Femur (tissue), 1 donor: ENCODE results near the gene ATF2.

ENCODE experiments used
- DNase-seq: peaks from one replicate; pipeline ENCODE4 v3.0.0-alpha.2; 2017

ATF2 gene, protein sequence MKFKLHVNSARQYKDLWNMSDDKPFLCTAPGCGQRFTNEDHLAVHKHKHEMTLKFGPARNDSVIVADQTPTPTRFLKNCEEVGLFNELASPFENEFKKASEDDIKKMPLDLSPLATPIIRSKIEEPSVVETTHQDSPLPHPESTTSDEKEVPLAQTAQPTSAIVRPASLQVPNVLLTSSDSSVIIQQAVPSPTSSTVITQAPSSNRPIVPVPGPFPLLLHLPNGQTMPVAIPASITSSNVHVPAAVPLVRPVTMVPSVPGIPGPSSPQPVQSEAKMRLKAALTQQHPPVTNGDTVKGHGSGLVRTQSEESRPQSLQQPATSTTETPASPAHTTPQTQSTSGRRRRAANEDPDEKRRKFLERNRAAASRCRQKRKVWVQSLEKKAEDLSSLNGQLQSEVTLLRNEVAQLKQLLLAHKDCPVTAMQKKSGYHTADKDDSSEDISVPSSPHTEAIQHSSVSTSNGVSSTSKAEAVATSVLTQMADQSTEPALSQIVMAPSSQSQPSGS

DNA sequence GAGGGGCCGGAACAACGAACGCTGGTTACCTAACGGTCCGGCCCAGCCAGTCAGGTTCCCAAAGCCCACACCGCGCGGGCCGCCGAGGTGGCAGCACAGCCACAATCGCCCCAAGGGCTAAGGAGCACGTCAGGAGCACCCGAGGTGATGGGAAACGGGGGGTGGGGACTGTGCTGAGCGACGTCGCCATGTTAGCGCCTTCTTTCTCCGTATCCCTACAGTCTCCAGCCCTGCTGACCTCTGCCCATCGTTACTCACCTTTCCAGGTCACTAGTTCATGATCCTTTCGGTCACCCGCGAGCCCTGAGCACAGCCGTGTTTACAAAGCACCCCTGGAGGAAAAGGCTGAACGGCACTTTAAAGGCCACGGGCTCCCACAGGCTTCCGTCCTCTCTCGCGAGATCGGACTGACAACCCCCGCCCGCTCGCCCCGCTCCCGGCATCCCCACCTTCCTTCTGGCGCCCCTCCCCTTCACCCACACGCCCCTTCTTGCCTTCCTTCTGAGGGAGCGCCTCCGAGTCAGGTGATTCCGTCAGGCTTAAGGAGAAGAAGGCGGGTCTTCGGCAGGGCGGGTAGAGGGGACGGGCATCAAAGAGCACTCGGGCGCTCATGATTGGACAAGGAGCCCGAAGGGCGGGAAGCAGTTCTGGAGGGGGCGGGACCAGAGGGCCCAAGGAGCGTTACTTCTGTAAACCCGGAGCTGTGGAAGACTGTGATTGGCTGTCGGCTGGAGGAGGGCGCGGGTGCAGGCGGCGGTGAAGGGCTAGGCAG is at the start of gene ATF2:
TSS of gene ATF2 (minus strand) at position 412 of the 772 bp plus-strand sequence. CDS start 31,760 bp downstream, outside the sequence.
- DNase-seq, result peak; percentile 99

DNA sequence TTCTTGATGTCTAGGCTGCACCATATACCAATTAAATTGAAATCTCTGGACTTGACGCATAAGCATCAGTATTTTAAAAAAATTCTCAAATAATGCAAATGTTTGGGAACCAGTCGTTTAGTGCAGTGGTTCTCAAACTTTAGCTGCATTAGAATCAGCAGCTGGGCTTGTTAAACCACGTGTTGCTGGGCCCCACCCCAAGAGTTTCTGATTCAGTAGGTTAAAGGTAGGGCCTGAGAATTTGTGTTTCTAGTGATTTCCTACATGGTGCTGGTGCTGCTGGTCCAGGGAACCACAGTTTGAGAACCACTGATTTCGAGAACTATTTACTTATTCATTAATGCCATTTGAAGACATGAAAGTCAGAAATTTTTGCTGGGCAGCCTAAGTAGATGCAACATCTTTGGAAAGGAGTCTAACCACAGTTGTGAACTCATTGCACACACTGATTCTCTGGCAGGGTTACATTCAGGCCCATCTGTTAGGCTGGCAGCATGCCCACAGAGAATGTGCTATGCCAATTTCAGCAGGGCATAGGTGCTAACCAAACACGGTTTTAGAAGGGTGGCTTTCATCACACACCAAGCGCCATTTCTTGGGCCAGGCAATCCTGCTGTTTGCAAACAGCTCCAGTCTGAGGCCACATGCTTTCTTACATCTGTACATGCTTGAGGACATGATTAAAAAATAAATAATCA is 39.9 kb upstream of the ATF2 start:
- peak; percentile 44 for DNase-seq

DNA sequence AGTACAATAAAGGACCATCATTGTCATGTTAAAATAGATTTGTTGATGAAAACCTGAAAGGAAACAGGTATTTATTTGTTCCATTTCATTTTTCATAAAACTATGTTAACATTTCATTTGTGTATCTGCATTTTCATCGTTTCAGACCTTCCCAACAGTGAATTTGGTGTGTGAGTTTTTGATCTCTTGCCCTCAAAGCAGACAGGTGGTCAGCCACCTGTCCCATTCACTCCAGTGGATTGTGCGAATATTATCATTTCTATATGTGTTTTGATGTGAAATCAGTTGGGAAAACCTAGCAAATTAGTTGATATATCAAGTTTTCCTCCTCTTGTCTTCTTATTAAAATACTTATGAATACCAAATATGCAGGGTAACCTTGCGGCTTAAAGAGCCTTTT is 38.9 kb upstream of the ATF2 start:
- no peak for DNase-seq

DNA sequence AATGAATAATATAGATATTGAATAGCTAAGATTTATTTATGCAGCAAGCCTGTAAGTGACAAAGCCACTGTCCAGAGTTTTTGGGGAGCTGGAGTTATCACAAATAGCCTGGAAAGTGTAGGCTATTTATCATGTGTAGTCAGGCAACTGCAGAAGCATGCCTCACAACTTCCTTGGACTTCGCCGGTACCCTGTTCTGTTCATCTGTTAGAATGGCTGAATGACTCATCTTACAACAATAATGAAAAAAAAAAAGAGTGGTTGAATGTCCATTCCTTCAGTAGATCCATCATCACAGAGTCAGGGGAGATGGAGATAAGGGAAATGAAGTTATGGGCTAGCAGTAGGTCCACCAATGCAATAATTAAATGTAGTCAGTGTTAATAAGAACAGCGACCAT is 37.5 kb upstream of the ATF2 start:
- DNase-seq, result no peak

DNA sequence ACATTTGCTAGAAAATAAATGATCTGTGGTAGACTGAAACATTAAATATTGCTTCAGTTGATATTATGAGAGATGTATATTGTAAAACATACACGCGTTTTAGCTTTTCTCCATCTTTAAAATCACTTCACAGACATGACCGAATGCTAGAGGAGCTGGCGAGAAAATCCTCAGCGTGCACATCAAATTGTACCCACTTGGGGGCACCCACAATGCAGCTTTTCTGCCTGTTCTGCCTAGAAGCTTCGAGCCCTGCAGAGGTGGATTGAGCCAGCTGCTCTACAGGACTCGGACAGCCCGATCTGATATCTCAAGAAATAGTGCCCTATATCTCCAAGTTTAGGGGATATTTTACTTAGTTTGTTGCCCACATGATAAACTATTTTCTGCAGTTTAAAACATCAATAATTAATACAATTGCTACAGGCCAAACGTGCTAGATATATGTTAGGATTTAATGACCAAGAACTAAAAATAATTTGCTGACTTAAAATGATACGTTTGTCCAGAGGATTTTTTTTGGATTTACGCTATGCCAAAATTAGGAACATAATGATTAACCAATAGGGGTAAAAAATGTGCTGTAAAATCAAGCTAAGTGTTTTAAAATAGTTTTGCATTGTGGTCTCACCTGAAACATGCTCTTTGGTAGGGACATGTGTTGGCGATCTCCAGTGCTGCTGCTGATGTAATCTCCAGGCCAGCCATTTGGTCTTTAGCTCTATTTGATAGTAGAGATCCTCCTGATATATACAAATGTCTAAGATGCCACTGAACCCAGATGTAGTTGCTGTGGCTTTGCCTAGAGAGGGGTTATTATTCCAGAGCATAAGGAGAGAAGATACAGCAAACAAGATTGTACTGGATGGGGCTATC is 35.9 kb upstream of the ATF2 start:
- DNase-seq, result peak; percentile 44

DNA sequence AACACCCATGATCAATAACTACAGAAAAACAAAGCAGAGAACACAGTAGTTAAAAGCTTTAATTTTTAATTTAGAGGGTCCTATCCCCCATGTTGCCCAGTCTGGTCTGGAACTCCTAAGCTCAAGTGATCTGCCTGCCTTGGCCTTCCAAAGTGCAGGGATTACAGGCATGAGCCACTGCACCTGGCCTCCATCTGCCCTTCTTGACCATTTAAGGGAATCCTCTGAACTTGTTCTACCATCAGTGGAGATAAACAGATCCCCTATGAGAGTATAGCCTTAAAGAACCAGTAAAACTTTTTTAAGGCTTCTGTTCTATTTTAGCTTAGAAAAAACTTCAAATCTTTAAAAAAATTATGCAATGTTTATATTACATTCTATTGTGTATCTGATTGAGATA is 27.0 kb upstream of the ATF2 start:
- no peak for DNase-seq

DNA sequence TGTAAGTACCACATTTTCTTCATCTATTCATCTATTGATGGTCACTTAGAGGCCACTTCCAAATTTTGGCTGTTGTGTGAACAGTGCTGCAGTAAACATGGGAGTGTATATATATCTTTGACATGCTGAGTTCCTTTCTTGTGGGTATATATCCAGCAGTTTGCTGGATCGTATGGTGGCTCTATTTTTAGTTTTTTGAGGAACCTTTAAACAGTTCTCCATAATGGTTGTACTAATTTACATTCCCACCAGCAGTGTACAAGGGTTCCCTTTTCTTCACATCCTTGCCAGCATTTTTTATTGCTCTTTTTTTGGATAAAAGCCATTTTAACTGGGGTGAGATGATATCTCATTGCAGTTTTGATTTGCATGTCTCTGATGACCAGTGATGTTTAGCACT is 20.8 kb upstream of the ATF2 start:
- DNase-seq, result no peak

DNA sequence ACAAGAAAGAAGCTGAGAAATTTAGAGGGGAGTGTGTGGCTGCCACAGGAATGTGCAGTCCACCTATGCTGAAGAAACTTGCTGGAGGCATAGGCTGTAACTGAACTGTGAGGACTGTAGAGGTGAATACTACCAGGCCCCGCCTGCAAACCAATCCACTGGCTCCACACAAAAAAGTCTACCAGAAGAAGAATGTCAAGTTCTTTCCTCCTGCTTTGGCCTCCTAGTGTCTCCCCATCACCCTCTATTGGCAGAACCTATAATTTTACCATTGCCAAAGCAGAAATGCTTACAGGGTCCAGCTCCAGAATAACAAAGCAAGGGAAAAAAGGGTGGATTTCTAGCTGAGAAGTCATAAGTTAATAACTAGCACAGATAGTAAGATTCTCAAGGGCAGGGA is 19.4 kb upstream of the ATF2 start:
- no peak for DNase-seq

DNA sequence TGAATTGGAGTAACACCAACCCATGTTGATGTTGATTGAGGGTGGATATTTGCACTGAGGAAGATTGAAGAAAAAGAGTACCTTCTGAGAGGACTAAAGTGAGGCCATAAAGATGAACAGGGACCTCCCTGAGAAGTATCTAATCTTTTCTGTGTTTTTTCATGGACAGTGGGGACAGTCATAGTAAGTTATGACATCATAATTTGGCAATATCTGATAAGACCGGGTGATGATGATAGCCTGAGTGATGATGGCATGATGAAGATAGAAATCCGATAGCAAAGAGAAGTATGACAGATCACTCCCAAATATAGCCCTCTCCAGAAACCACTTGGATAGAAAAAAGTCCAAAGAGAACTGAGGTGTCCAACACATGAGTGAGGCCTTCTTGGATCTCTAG is 15.7 kb upstream of the ATF2 start:
- DNase-seq, result no peak

DNA sequence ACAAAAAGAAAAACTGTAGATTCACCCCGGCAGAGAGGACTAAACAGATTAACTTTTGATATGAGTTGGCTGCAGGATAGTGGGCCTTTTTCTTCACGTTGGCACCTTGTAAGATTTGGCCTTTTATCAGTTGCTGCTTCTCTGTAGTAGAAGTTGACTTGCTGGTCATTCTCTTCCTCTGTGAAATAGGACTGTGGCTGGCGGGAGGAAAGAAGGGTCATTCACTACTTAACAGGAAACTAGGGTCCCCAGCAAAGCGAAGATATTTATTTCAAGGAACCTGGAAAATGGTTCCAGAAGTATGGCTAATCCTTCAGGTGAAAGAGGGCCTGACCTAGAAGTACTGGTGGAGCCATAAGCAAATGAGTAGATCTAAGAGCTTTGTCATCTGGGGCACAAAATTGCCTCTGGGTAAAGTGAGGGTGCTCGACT is 13.9 kb upstream of the ATF2 start:
- DNase-seq, result no peak

DNA sequence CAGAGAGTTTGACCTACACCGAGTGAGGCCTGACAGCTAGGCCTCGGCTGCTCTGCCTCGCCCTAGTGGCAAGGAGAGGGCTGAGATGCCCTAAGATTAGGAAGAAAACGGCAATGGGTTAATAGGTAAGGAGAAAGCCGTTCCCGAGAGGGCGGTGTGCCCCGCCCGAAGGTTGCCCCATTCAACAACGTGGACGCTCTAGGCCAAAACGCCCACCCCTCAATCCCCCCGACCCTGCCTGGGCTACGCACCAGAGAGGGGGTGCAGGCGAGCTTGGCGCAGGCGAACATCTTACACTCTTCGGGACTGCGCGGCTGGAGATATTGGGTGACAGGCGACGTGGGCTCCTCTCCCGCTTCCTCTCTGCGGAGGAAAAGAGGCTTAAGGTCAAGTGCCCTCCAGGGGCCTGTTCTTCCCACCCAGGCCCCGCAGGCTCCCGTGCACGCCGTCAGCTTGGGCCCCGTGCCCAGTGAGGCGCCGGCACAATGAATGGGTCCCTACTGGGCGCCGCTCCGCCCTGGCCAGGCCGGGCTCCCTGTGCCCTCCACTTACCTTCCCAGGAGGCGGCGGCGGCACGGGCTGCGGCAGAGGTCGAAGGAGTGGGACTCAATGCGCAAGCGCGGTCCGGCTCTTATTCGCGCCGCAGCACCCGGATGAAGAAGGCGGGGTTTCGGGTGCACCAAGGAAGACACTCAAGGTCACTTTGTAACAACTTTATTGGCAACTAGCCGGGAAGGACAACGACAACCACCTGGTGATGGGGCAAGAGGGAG is 13.3 kb upstream of the ATF2 start, which contains the start of gene ATP5MC3:
TSS of gene ATP5MC3 (minus strand) at position 607 of the 773 bp plus-strand sequence. CDS start at position 290, 317 bp downstream.
- peak; percentile 94 for DNase-seq

DNA sequence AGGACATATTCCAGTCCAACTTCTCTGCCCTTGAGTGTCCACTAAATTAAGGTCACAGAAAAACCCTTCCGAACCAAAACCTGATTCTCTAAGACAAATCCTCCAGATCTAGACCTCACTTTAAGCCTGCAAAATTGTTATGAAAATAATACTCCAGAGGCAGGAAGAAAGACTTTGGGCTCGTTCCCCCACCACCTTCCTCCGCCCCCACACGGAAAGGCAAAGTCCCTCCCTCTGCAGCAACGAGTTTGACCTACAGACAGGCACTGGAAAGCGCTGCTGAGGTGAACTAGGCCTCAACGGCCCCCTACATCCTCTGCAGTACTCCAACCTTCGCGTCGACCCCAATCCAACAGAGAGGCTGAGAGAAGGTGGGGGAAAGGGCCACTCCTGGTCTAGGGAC is 12.7 kb upstream of the ATF2 start:
- DNase-seq, result peak; percentile 59

DNA sequence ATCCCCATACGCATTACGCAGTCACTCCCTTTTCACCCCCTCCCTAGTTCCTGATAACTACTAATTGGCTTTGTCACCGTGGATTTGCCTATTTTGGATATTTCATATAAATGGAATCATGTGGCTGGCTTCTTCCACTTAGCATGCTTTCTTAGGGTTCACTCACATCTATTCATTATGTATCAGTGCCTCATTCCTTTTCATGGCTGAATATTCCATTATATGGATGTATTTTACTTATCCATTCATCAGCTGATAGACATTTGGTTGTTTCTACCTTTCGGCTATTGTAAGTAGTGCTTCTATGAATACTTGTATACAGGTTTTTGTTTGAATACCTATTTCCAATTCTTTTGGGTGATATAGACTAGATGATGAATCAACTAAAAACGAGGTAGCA is 8.6 kb upstream of the ATF2 start:
- DNase-seq, result no peak

DNA sequence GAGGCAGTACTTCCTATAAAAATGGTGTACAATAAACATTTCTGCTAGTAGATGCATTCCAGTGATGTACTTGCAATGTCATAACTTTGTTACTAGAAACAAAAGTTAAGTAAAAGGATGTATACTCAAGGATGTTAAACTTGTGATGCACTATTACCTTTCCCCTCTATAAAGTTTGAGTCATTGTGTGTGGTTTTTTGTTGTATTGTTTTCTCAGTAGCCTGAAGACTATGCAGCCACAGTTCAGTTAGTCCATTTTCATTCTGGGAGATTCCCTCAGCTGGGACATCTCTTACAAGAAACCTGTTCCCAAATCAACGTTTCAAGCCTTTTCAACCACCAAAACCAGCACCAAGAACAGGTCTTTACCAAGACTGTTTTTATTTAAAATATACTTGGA is 7.9 kb upstream of the ATF2 start:
- no peak for DNase-seq

DNA sequence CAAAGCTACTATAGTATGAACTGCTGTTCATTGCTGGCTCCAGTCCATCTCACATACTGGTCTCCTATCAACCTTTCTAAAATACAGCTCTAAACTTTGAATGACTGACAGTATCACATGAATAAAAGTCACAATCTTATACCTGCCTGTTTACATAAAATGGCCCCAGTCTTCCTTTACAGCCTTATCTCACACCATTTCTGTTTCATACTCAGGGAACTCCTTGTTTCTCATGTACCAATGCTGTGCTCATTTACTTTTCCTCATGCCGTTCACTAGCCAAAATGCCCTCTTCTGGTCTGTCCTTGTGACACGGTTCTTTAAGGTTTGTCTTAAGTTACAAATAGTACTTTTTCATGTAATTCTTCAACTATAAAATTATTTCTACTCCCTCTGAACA is 7.3 kb upstream of the ATF2 start:
- DNase-seq, result no peak

DNA sequence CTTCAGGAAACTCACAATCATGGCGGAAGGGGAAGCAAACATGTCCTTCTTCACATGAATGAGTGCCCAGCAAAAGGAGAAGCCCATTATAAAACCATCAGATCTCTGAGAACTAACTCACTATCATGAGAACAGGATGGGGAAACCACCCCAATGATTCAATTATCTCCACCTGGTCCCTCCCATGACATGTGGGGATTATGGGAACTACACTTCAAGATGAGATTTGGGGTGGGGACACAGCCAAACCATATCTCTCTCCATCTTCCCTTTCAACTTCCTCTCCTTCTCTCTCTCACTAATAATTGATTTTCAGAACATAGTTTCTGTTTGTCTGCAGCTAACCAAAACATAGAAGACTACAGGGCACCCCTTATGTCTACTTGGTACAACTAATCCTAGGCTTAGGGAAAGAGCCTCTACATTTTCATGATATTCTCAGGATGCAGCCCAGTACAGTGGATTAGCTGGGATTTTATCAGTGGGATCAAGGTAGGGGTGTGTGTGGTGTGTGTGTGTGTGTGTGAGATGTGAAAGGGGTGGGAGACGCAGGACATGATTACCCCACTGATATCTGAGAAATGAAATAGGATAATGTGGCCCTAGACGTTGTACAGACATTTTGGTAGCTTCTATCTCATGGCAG is 2.8 kb upstream of the ATF2 start:
- DNase-seq, result no peak

DNA sequence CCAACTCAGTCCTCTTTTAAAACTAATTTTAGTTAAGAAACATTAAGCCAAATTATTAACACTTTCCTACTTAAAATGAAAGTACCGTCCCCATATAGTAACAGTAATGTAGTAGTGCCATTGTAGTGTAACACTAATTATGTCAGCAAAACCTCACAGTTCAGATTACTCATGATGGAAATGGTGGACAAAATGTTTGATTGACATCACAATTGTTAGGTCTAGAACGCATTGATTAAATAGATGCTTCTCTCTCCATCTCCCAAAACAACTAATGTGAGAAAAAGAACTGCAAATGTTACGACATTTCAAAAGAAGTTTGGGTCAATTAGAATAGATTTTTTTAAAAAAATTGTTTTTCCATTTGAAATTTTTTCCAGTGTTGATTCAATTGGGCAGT is 1.2 kb upstream of the ATF2 start:
- no peak for DNase-seq

DNA sequence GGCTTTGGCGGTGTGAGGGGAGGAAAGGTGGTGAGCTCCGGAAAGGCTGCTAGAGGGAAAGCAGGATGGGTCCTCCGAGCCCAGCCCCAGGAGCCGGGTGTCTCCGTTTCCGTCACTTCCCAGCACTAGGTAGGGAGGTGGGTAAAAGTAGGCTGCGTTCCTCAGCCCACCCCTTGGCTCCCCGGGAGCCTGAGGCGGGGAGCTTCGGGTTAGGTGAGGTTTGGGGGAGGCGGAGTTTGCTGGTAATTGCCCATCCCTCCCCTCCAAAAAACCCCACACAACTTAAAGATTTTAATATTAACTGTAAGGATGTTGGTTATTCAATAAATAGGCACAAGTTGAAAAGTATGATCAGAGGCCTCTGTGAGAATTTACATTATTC is 552 bp upstream of the ATF2 start:
- no peak for DNase-seq

DNA sequence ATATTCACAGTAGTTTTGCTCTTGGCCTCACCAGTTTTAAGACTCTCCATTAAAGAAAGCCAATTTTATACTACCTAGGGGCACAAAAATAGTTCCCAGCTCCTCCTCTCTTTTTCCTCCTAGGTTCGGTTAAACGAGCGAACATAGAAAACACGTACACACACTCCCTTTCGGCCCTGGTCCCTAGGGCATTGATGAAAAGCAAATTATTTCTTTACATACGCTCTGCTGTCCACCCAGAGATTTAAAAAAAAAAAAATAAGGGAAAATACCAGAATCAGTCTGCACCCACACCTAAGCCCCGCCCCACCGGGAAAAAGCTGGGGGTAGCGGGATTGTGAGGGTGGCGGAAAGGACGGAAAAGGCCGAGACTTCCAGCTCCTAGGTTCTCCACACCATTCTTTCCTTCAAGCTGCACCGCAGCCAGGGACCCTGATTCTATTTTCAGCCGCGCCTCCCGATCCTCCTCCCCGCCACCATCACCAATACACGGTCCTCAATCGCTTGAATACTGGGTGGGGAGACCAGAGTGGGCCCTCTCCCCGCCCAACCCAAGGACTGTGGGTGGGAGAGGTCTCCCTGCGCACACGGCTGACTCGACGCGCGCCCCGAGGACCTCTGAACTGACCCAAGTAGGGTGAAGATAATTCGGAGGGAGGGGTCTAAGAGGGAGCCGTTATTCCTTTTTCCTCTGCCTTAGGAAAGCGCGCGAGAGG is 769 bp downstream of the ATF2 start:
- DNase-seq, result peak; percentile 57

DNA sequence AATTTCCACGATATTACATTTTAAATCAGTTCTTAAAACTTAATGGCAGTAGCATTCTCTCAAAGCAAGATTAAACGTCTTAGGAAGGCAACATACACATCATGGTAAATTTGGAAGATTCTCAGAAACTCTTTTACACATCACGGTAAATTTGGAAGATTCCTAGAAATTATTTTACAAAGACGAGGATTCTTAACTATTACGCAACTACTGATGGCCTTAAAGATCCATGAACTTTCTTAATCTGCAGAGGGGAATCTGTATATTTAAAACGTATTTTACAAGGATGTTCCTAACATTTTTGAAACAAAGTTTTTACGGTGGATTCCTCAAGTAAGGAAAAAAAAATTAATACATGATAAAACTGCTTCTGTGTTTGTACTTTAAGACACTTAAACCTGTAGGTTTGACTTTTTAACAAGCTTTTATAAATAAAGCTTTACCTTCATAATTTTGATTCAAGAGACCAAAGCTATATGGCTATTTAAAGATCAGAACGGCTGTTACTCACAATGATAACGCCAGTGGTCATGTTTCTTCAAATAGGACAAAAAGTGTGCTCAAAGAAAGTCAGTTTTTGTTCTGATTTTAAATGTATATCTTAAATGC is 1.7 kb downstream of the ATF2 start:
- no peak for DNase-seq
